A549 (cell line): Measurements from ENCODE around the gene CEP57L1.

Experiments
- ELK1 ChIP-seq: fragments of 150-350 bp; IDR thresholded peaks from 2 replicates; pipeline ENCODE4 v1.6.1; 2014; ENCODE audit warnings: low read depth, mild to moderate bottlenecking, low read length
- EP300 ChIP-seq, 2 experiments: fragments of >200 bp; sonication (Bioruptor Twin); formaldehyde crosslinking; IDR thresholded peaks; 2 replicates in 1 of 2; 3 replicates in 1 of 2; pipeline ENCODE4 v1.6.1; 2016 to 2017
- MYC ChIP-seq: IDR thresholded peaks from 2 replicates; pipeline ENCODE4 v1.6.1; 2012; ENCODE audit warnings: mild to moderate bottlenecking, inconsistent platforms, low read length, improper control_type of control experiment, borderline replicate concordance
- POLR2A ChIP-seq: IDR thresholded peaks from 2 replicates; pipeline ENCODE4 v1.6.1; 2012; ENCODE audit warnings: mild to moderate bottlenecking, low read length
- RAD21 ChIP-seq, 2 experiments: fragments of >200 bp in 1 of 2; sonication (Bioruptor Twin) in 1 of 2; formaldehyde crosslinking in 1 of 2; IDR thresholded peaks in 1 of 2; conservative IDR thresholded peaks in 1 of 2; 2 replicates in 1 of 2; 3 replicates in 1 of 2; pipeline ENCODE4 v1.6.1; 2012 to 2018; ENCODE audit warnings: inconsistent platforms in 1 of 2
- ZFP36 ChIP-seq: fragments of 450-650 bp; IDR thresholded peaks from 2 replicates; pipeline ENCODE4 v1.6.1; 2014; ENCODE audit warnings: borderline replicate concordance; ENCODE audit not compliant: partially characterized antibody

GRCh38 chr6:109167562-109167961, 72.3 kb downstream of the CEP57L1 start:
- no peak for TF ChIP-seq ELK1
- no peak for TF ChIP-seq MYC
- TF ChIP-seq RAD21 (conservative IDR thresholded peaks at IDR 0.05 in 1 of 2, IDR thresholded peaks at IDR 0.05 in 1 of 2): no peak
- TF ChIP-seq POLR2A: no peak
- TF ChIP-seq EP300 (IDR thresholded peaks at IDR 0.05): no peak
- TF ChIP-seq ZFP36: no peak
